ENCODE results near the gene CPED1. TPM values are rescaled to one million over a fixed set of nuclear protein-coding genes. Genes with fewer than 3 reads are reported as not detected.
"Not testable (repeated sequence)": the region's sequence is repeated elsewhere in the genome, so short reads cannot be mapped to it uniquely, and the experiment has no call there.

The CPED1 gene
- total RNA-seq, 2 experiments from 2014 or later, result not detected

DNA sequence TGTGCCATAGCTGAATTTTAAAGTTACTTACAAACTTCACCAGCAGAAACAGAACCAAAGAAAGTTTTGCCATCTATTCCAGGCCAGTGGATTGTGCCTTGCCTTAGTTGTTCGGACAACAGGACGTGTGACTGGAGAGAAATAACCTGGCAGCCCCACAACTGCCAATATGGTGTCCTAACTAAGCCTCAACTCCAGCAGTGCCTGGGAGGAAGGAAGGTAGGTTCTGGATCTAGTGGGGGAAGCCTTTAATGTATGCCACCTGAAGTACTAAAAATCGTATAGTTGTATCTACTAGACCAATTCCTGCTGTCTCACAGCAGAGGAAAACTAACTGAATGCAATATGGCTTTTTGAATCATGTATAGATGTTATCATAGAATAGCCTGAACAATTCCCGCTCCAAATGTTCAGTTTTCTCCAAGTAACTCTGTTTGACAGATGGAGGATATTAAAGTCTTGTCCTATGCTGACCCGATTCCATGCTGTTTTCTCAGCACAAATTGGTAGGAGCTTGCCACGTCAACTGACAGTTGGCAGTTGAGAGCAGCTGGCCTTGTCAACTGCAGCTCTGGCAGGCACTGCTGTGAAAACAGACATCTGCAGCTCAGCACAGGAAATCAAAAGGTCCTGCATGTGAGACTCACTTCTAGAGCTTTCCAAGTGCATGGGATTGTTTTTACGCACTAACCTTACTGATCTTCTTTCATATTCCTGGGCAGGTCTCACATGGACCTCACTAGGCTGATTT, 255.8 kb downstream of the CPED1 start:
- Histone ChIP-seq H3K36me3 (ENCODE audit: insufficient read depth, low read length) (no peaks in the 10 kb centered on the region), H2AFZ (ENCODE audit: low read length) (peak overlapping the region; percentile 95), H3K4me1 (ENCODE audit: insufficient read depth, low read length, poor library complexity, severe bottlenecking) (peaks cover 18% of the 10 kb centered on the region), H3K27ac (ENCODE audit: low read depth, low read length, poor library complexity, severe bottlenecking) (peak overlapping the region; percentile 68), H4K20me1 (ENCODE audit: insufficient read depth, low read length) (no peaks in the 10 kb centered on the region), H3K9me3 (ENCODE audit: low read length) (no peaks in the 10 kb centered on the region), H3K4me3 (ENCODE audit: low read depth, low read length, poor library complexity, severe bottlenecking) (no peak overlapping the region), H3K4me2 (ENCODE audit: low read length) (peak overlapping the region; percentile 59), H3K9me2 (ENCODE audit: insufficient read depth, low read length) (no peaks in the 10 kb centered on the region), H3K79me2 (ENCODE audit: insufficient read depth, low read depth, low read length) (no peaks in the 10 kb centered on the region)
- TF ChIP-seq, protein P1, sequence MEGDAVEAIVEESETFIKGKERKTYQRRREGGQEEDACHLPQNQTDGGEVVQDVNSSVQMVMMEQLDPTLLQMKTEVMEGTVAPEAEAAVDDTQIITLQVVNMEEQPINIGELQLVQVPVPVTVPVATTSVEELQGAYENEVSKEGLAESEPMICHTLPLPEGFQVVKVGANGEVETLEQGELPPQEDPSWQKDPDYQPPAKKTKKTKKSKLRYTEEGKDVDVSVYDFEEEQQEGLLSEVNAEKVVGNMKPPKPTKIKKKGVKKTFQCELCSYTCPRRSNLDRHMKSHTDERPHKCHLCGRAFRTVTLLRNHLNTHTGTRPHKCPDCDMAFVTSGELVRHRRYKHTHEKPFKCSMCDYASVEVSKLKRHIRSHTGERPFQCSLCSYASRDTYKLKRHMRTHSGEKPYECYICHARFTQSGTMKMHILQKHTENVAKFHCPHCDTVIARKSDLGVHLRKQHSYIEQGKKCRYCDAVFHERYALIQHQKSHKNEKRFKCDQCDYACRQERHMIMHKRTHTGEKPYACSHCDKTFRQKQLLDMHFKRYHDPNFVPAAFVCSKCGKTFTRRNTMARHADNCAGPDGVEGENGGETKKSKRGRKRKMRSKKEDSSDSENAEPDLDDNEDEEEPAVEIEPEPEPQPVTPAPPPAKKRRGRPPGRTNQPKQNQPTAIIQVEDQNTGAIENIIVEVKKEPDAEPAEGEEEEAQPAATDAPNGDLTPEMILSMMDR (conservative IDR thresholded peaks at IDR 0.05; ENCODE audit: low read length), result no peak
- no peak for TF ChIP-seq EZH2phosphoT487 (IDR thresholded peaks at IDR 0.05; ENCODE audit: borderline replicate concordance, low read depth, low read length)
- intact Hi-C loops (cut with micrococcal nuclease; ENCODE audit: unreplicated experiment), result no loop called here
- DNase-seq (ENCODE audit: low spot score), result peak; percentile 87
- ChIA-PET POLR2A (interaction anchor here (1.0 to 2.5 kb wide), 5 partner anchors 11 to 62 kb away, joined by 3 to 9 read pairs (median 6); no protein-coding TSS in a partner anchor), CTCF (ENCODE audit: unreplicated experiment) (no interaction called here)
- BruUV-seq (replicated peaks), result no TSS peak

DNA sequence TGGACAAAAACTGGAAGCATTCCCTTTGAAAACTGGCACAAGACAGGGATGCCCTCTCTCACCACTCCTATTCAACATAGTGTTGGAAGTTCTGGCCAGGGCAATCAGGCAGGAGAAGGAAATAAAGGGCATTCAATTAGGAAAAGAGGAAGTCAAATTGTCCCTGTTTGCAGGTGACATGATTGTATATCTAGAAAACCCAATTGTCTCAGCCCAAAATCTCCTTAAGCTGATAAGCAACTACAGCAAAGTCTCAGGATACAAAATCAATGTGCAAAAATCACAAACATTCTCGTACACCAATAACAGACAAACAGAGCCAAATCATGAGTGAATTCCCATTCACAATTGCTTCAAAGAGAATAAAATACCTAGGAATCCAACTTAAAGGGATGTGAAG, 262.9 kb downstream of the CPED1 start:
- DNase-seq (ENCODE audit: low spot score); BruUV-seq (replicated peaks); CTCF ChIA-PET (ENCODE audit: unreplicated experiment); H3K9me2 ChIP-seq (ENCODE audit: insufficient read depth, low read length); H3K4me2 ChIP-seq (ENCODE audit: low read length); POLR2A ChIA-PET; H4K20me1 ChIP-seq (ENCODE audit: insufficient read depth, low read length); H3K9me3 ChIP-seq (ENCODE audit: low read length); intact Hi-C loops (cut with micrococcal nuclease; ENCODE audit: unreplicated experiment); H3K27ac ChIP-seq (ENCODE audit: low read depth, low read length, poor library complexity, severe bottlenecking); H2AFZ ChIP-seq (ENCODE audit: low read length); H3K79me2 ChIP-seq (ENCODE audit: insufficient read depth, low read depth, low read length); H3K36me3 ChIP-seq (ENCODE audit: insufficient read depth, low read length); H3K4me1 ChIP-seq (ENCODE audit: insufficient read depth, low read length, poor library complexity, severe bottlenecking); H3K4me3 ChIP-seq (ENCODE audit: low read depth, low read length, poor library complexity, severe bottlenecking): not testable (repeated sequence)

DNA sequence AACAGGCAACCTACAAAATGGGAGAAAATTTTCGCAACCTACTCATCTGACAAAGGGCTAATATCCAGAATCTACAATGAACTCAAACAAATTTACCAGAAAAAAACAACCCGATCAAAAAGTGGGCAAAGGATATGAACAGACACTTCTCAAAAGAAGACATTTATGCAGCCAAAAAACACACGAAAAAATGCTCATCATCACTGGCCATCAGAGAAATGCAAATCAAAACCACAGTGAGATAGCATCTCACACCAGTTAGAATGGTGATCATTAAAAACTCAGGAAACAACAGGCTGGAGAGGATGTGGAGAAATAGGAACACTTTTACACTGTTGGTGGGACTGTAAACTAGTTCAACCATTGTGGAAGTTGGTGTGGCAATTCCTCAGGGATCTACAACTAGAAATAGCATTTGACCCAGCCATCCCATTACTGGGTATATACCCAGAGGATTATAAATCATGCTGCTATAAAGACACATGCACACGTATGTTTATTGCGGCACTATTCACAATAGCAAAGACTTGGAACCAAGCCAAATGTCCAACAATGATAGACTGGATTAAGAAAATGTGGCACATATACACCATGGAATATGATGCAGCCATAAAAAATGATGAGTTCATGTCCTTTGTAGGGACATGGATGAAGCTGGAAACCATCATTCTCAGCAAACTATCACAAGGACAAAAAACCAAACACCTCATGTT, 264.2 kb downstream of the CPED1 start:
- H3K79me2 ChIP-seq (ENCODE audit: insufficient read depth, low read depth, low read length); H3K9me2 ChIP-seq (ENCODE audit: insufficient read depth, low read length); DNase-seq (ENCODE audit: low spot score); POLR2A ChIA-PET; H3K36me3 ChIP-seq (ENCODE audit: insufficient read depth, low read length); H3K4me3 ChIP-seq (ENCODE audit: low read depth, low read length, poor library complexity, severe bottlenecking); BruUV-seq (replicated peaks); H3K27ac ChIP-seq (ENCODE audit: low read depth, low read length, poor library complexity, severe bottlenecking); H3K4me2 ChIP-seq (ENCODE audit: low read length); H3K9me3 ChIP-seq (ENCODE audit: low read length); intact Hi-C loops (cut with micrococcal nuclease; ENCODE audit: unreplicated experiment); H2AFZ ChIP-seq (ENCODE audit: low read length); CTCF ChIA-PET (ENCODE audit: unreplicated experiment); H4K20me1 ChIP-seq (ENCODE audit: insufficient read depth, low read length); H3K4me1 ChIP-seq (ENCODE audit: insufficient read depth, low read length, poor library complexity, severe bottlenecking): not testable (repeated sequence)

Data from OCI-LY7 (cell line).